Kidney glomerular epithelial cell (primary cell): ENCODE data around the gene FAM219B.
"Not testable (repeated sequence)": the region's sequence is repeated elsewhere in the genome, so short reads cannot be mapped to it uniquely, and the experiment has no call there.

Experiments
- DNase-seq: peaks from one replicate; lab custom pipeline; 2025; lab: John Stamatoyannopoulos, UW

Gene FAM219B

GRCh38 chr15:74906450-74907162 is at the start of gene FAM219B:
Gene FAM219B, minus strand, starts transcription at chr15:74906851. Its CDS starts 51 bp downstream, at chr15:74906800.
- peak; percentile 69 for DNase-seq

- DNase-seq, result no peak
Measured at GRCh38 chr15:74955796-74956647, 49.4 kb upstream of the FAM219B start.

- no peak for DNase-seq
Measured at GRCh38 chr15:74955017-74955416, 48.4 kb upstream of the FAM219B start.

- DNase-seq, result peak; percentile 10
Measured at GRCh38 chr15:74954515-74954914, 47.9 kb upstream of the FAM219B start.

- DNase-seq, result no peak
Measured at GRCh38 chr15:74951006-74951405, 44.4 kb upstream of the FAM219B start.

GRCh38 chr15:74950078-74950908 is 43.6 kb upstream of the FAM219B start:
- peak; percentile 61 for DNase-seq

- peak; percentile 89 for DNase-seq
Measured at GRCh38 chr15:74937590-74938371, 31.1 kb upstream of the FAM219B start, which contains the start of gene COX5A. Gene COX5A, minus strand, starts transcription at chr15:74938073. Its CDS starts 59 bp downstream, at chr15:74938014.

GRCh38 chr15:74937272-74937589 is 30.6 kb upstream of the FAM219B start:
- peak; percentile 4 for DNase-seq

GRCh38 chr15:74935193-74935592 is 28.5 kb upstream of the FAM219B start:
- DNase-seq, result not testable (repeated sequence)

- DNase-seq, result no peak
Measured at GRCh38 chr15:74933573-74933972, 26.9 kb upstream of the FAM219B start.

- no peak for DNase-seq
Measured at GRCh38 chr15:74928771-74929198, 22.1 kb upstream of the FAM219B start.

- no peak for DNase-seq
Measured at GRCh38 chr15:74924525-74924924, 17.9 kb upstream of the FAM219B start.

- no peak for DNase-seq
Measured at GRCh38 chr15:74920456-74920855, 13.8 kb upstream of the FAM219B start.

GRCh38 chr15:74917676-74918075 is 11.0 kb upstream of the FAM219B start:
- no peak for DNase-seq

GRCh38 chr15:74913799-74914198 is 7.1 kb upstream of the FAM219B start:
- not testable (repeated sequence) for DNase-seq

GRCh38 chr15:74913041-74913440 is 6.4 kb upstream of the FAM219B start:
- no peak for DNase-seq

GRCh38 chr15:74908635-74909034 is 2.0 kb upstream of the FAM219B start:
- no peak for DNase-seq

- no peak for DNase-seq
Measured at GRCh38 chr15:74907163-74907870, 666 bp upstream of the FAM219B start.

- DNase-seq, result no peak
Measured at GRCh38 chr15:74906067-74906449, 593 bp downstream of the FAM219B start.

- DNase-seq, result no peak
Measured at GRCh38 chr15:74904190-74904805, 2.4 kb downstream of the FAM219B start.
